GM18868 (cell line): ENCODE measurements around the gene TFG.

Experiments used
- ATAC-seq: cut with Tn5 transposase; IDR thresholded peaks from one replicate; pipeline ENCODE4 v1.9.1; 2021; ENCODE audit warnings: mild to moderate bottlenecking, moderate library complexity; ENCODE audit not compliant: unreplicated experiment

The TFG gene

GRCh38 chr3:100703865-100704264, 5.4 kb upstream of the TFG start:
- no peak for ATAC-seq

DNA sequence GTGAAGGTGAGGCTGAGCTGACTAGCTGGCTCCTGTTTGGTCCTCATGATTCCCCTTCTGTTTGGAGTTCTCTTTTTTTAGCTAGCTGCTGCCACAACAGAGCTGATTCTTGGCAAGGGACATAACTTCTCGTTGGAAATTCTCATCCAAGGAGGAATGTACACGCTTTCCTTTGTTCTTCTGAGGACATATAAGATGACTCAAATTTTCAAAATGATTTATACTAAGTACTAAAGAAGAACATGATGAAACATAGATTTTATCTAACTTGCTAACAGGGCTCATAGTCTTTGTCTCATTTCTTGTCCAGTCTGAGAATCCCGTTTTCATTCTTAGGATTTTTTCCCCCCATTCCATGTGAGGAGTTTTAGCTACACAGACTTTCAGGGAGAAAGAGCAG, 2.9 kb upstream of the TFG start:
- ATAC-seq, result no peak

- no peak for ATAC-seq
These were observed 678 bp upstream of the TFG start for GRCh38 chr3:100708644-100708988.

GRCh38 chr3:100709842-100710260, 557 bp downstream of the TFG start:
- ATAC-seq, result no peak

- peak; percentile 60 for ATAC-seq
These were observed 1.1 kb downstream of the TFG start for GRCh38 chr3:100710261-100710968.

GRCh38 chr3:100715176-100715575, 5.9 kb downstream of the TFG start:
- no peak for ATAC-seq

GRCh38 chr3:100717063-100717462, 7.8 kb downstream of the TFG start:
- no peak for ATAC-seq

GRCh38 chr3:100717637-100718487, 8.6 kb downstream of the TFG start:
- ATAC-seq, result no peak

- ATAC-seq, result no peak
These were observed 9.8 kb downstream of the TFG start for GRCh38 chr3:100719136-100719535.

DNA sequence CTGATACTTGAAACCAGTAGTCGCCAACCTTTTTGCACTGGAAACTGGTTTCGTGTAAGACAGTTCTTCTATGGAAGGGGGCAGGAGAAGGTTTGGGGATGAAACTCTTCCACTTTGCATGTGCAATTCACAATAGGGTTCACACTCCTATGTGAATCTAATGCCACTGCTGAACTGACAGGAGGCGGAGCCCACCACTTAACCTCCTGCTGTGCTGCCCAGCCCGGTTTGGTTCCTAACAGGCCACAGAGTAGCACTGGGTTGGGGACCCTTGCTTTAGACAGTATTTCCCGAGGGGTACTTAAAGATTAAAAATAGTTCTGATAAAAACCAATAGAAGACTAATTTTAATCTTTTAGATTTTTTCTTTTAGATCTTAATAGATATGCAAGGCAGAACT, 11.1 kb downstream of the TFG start:
- no peak for ATAC-seq

DNA sequence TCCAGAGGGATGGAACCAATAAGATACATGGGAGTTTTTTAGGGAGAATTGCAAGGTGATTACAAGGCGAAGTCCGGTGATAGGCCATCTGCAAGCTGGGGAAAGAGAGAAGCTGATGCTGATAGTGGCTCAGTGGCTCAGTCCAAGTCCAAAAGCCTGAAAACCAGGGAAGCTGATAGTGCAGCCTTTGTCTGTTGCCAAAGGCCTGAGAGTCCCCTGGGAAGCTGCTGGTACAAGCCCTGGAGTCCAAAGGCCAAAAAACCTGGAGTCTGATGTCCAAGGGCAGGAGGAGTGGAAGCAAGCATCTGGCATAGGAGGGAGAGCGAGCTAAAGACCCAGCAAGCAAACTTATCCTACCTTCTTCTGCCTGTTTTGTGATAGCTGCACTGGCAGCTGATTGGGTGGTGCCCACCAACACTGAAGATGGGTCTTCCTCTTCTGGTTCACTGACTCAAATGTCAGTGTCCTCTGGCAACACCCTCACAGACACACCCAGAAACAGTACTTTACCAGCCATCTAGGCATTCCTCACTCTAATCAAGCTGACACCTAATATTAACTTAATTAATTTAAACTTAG, 16.7 kb downstream of the TFG start:
- no peak for ATAC-seq

DNA sequence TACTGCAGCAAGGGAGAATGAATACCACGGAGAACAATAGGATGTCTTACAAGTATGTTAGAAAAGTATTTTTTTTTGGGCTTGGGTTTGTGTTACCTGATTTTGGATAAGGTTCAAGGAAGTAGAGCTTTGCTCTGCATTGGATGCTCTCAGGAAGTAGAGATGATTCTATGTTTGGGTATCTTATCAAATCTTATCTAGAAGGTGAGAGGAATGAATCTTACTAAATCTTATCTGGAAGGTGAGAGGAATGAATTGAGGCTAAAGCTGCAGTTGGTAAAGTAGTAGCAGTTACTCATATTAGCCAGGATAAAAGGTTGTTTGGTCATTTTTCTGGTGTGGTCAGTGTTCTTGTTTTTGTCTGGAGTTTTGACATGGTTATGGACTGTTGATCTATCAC, 17.4 kb downstream of the TFG start:
- ATAC-seq, result no peak

- ATAC-seq, result no peak
These were observed 21.2 kb downstream of the TFG start for GRCh38 chr3:100730524-100730923.

GRCh38 chr3:100732435-100732834, 23.1 kb downstream of the TFG start:
- no peak for ATAC-seq

GRCh38 chr3:100737334-100737733, 28.0 kb downstream of the TFG start:
- peak; percentile 68 for ATAC-seq

DNA sequence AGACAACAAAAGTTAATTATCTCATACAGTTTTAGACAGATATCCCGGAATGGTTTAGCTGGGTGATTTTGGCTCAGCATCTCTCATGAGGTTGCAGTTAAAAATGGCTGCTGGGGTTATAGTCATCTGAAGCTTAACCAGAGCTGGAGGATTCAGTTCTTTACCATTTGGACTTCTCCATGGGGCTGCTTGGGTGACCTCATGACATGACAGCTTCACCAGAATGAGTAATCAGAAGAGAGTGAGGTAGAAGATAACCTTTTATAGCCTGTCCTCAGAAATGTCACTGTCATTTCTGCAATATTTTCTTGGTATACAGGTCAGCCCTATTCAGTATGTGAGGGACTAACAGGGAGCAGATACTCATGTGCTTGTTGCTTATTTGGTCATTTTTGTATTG, 30.9 kb downstream of the TFG start:
- no peak for ATAC-seq

DNA sequence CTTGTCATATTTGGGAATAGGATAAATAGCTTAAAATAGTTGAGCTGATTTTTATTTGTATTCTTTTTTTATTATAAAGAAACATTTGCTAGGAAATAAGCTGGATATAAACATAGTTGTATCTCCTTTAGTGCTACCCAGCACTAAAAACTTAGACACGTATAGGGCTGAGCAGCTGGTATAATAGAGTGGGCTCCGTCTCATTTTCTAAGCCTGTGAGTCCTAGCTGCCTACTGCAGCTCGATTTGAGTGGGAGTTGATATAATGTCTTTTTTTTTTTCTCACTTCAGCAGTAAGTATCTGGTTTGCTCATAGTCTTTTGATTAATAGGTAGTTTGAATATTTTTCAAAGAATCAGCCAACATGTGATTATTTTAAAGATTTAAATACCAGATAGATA, 34.2 kb downstream of the TFG start:
- no peak for ATAC-seq

DNA sequence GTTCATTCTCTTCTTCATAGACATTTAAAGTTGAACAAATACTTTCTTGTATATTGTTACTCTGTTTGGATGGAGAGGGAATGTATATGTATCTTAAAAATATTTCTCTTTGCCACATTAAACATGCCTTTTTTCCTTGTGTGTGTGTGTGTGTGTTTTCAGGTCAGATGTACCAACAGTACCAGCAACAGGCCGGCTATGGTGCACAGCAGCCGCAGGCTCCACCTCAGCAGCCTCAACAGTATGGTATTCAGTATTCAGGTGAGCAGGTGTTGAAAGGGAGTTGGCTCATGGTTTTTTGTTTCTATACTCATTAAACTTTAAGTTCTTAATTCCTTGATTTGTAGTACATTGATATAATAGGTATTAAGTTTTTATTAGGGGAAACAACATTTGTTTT, 35.4 kb downstream of the TFG start:
- no peak for ATAC-seq

GRCh38 chr3:100745617-100746016, 36.3 kb downstream of the TFG start:
- ATAC-seq, result no peak

DNA sequence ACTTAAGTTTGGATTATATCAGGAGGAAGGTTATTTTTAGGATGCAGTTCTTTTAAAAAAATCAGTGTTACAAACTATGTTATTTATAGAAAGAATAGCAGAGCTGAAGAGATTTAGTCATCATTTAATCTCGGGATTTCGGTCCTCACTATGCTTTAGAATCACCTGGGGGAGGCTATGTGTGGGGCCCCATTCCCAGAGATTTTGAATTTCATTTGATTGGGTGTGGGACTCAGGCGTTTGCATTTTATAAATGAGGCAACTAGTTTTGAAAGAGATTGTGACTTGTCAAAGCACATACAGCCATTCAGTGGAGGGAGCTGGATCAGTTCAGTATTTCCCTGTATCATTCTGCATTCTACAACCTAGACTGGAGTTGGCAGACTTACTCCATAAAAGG, 36.8 kb downstream of the TFG start:
- no peak for ATAC-seq

GRCh38 chr3:100748220-100748619, 38.9 kb downstream of the TFG start:
- ATAC-seq, result no peak

- ATAC-seq, result no peak
These were observed 39.7 kb downstream of the TFG start for GRCh38 chr3:100748967-100749366.
